Hepatocyte (in vitro differentiated cells): ENCODE data around the gene PSMB7. TPM values are rescaled to one million over a fixed set of nuclear protein-coding genes. Genes with fewer than 3 reads are reported as not detected.

Experiments
- DNase-seq: peaks from one replicate; pipeline ENCODE4 v3.0.0-alpha.2; 2016; ENCODE audit warnings: low spot score
- H2AFZ ChIP-seq: fragments of 200-600 bp; sonication (generic); 2 replicates; pipeline ENCODE4 v1.6.0; 2016; ENCODE audit warnings: antibody characterized with exemption, mild to moderate bottlenecking
- H3K27ac ChIP-seq: fragments of 200-600 bp; sonication (generic); 2 replicates; pipeline ENCODE4 v1.5.1; 2016; ENCODE audit warnings: mild to moderate bottlenecking
- H3K27me3 ChIP-seq: fragments of 200-600 bp; sonication (generic); 2 replicates; pipeline ENCODE4 v1.6.1; 2016
- H3K36me3 ChIP-seq: fragments of 200-600 bp; sonication (generic); replicated peaks from 2 replicates; pipeline ENCODE4 v1.5.1; 2016; ENCODE audit warnings: low read depth; ENCODE audit not compliant: insufficient read depth
- H3K4me1 ChIP-seq: fragments of 200-600 bp; sonication (generic); 2 replicates; pipeline ENCODE4 v1.5.1; 2016; ENCODE audit warnings: mild to moderate bottlenecking, moderate library complexity; ENCODE audit not compliant: insufficient read depth
- H3K4me2 ChIP-seq: fragments of 200-600 bp; sonication (generic); 2 replicates; pipeline ENCODE4 v1.6.0; 2016
- H3K4me3 ChIP-seq: fragments of 200-600 bp; sonication (generic); 2 replicates; pipeline ENCODE4 v1.5.1; 2016; ENCODE audit warnings: mild to moderate bottlenecking
- H3K79me2 ChIP-seq: fragments of 200-600 bp; sonication (generic); 2 replicates; pipeline ENCODE4 v1.6.0; 2017; ENCODE audit warnings: mild to moderate bottlenecking
- H3K9me2 ChIP-seq: fragments of 200-600 bp; sonication (generic); replicated peaks from 2 replicates; pipeline ENCODE4 v1.6.0; 2017; ENCODE audit warnings: mild to moderate bottlenecking; ENCODE audit not compliant: insufficient read depth
- H3K9me3 ChIP-seq: fragments of 200-600 bp; sonication (generic); 2 replicates; pipeline ENCODE4 v1.5.1; 2016; ENCODE audit warnings: low read depth, mild to moderate bottlenecking
- H4K20me1 ChIP-seq: fragments of 200-600 bp; sonication (generic); 2 replicates; pipeline ENCODE4 v1.6.0; 2016; ENCODE audit warnings: mild to moderate bottlenecking; ENCODE audit not compliant: insufficient read depth, poor library complexity, severe bottlenecking
- CTCF ChIP-seq: fragments of 200-600 bp; sonication (generic); IDR thresholded peaks from 2 replicates; pipeline ENCODE4 v1.5.1; 2016; ENCODE audit warnings: antibody characterized with exemption, mild to moderate bottlenecking; ENCODE audit not compliant: poor library complexity
- EZH2 ChIP-seq: fragments of 200-600 bp; sonication (generic); IDR thresholded peaks from 2 replicates; pipeline ENCODE4 v1.6.1; 2016; ENCODE audit warnings: antibody characterized with exemption, mild to moderate bottlenecking, borderline replicate concordance
- EZH2phosphoT487 ChIP-seq: fragments of 200-600 bp; sonication (generic); IDR thresholded peaks from one replicate; pipeline ENCODE4 v1.6.1; 2018; ENCODE audit warnings: antibody characterized with exemption, mild to moderate bottlenecking, low read depth, moderate library complexity; ENCODE audit not compliant: unreplicated experiment, severe bottlenecking
- WGBS: methylation state at CpG from one replicate; pipeline ENCODE4 v1.1.6; 2016; ENCODE audit warnings: low lambda C conversion rate; ENCODE audit errors: missing lambda C conversion rate; 5-methylcytosine and 5-hydroxymethylcytosine counted together
- polyA plus RNA-seq: library from polyadenylated mRNA; unstranded; fragments of >200 nt; fragmentation: Nextera tagmentation; extraction: Ambion mirVana; gene quantifications from 2 replicates; pipeline ENCODE4 v1.2.1, GENCODE V29; 2016
- total RNA-seq: library from RNA; depleted of rRNA; stranded (reverse); fragments of >200 nt; gene quantifications from 2 replicates; pipeline ENCODE4 v1.2.3, GENCODE V29; 2014

PSMB7 gene
- total and polyA plus RNA-seq, 2 experiments from 2014 or later: 189 to 197 TPM

- Histone ChIP-seq H3K9me3 (no peaks in the 10 kb centered on the region), H3K4me2 (no peak overlapping the region), H3K27me3 (no peaks in the 10 kb centered on the region), H3K27ac (no peak overlapping the region), H4K20me1 (peaks cover 83% of the 10 kb centered on the region), H3K79me2 (peaks cover 77% of the 10 kb centered on the region), H3K4me1 (peaks cover 37% of the 10 kb centered on the region), H3K9me2 (no peaks in the 10 kb centered on the region), H3K36me3 (no peaks in the 10 kb centered on the region), H3K4me3 (no peak overlapping the region), H2AFZ (no peak overlapping the region)
- 93% methylated on average over 7 of the region's 7 CpGs for WGBS
- TF ChIP-seq EZH2: no peak
- TF ChIP-seq EZH2phosphoT487: no peak
- TF ChIP-seq CTCF: no peak
- DNase-seq: no peak
Measured at GRCh38 chr9:124389146-124389939, 25.9 kb downstream of the PSMB7 start.

GRCh38 chr9:124388275-124389048 is 26.8 kb downstream of the PSMB7 start:
- TF ChIP-seq CTCF (no peak), EZH2phosphoT487 (no peak), EZH2 (no peak)
- WGBS: 97% methylated on average over 12 of the region's 12 CpGs
- Histone ChIP-seq H3K27me3 (no peaks in the 10 kb centered on the region), H3K4me3 (no peak overlapping the region), H2AFZ (no peak overlapping the region), H4K20me1 (peaks cover 74% of the 10 kb centered on the region), H3K27ac (no peak overlapping the region), H3K36me3 (no peaks in the 10 kb centered on the region), H3K79me2 (peaks cover 73% of the 10 kb centered on the region), H3K9me3 (no peaks in the 10 kb centered on the region), H3K4me2 (no peak overlapping the region), H3K4me1 (peaks cover 37% of the 10 kb centered on the region), H3K9me2 (no peaks in the 10 kb centered on the region)
- DNase-seq: no peak

- Histone ChIP-seq H2AFZ (no peak overlapping the region), H3K4me1 (peaks cover 34% of the 10 kb centered on the region), H3K36me3 (no peaks in the 10 kb centered on the region), H3K27ac (peak overlapping the region; percentile 60), H3K9me2 (no peaks in the 10 kb centered on the region), H3K4me2 (peak overlapping the region; percentile 61), H3K27me3 (no peaks in the 10 kb centered on the region), H3K79me2 (peaks cover 67% of the 10 kb centered on the region), H3K4me3 (no peak overlapping the region), H4K20me1 (peaks cover 54% of the 10 kb centered on the region), H3K9me3 (no peaks in the 10 kb centered on the region)
- peak; percentile 57 for DNase-seq
- TF ChIP-seq EZH2phosphoT487 (no peak), EZH2 (no peak), CTCF (no peak)
- WGBS: 59% methylated on average over 3 of the region's 3 CpGs
Measured at GRCh38 chr9:124386201-124386600, 29.0 kb downstream of the PSMB7 start.
